Stimulated activated CD8-positive, alpha-beta memory T cell treated with anti-CD3 and anti-CD28 coated beads, Interleukin-4, amount 100 ng/mL, for 24 hours (primary cell): ENCODE data around the gene VPS33B.
A peak's percentile ranks its signal among the peaks of the same experiment; 100 is the strongest.

Experiments used
- DNase-seq: peaks from one replicate; pipeline ENCODE4 v3.0.0-alpha.2; 2020; ENCODE audit warnings: low read depth

The VPS33B gene

DNA sequence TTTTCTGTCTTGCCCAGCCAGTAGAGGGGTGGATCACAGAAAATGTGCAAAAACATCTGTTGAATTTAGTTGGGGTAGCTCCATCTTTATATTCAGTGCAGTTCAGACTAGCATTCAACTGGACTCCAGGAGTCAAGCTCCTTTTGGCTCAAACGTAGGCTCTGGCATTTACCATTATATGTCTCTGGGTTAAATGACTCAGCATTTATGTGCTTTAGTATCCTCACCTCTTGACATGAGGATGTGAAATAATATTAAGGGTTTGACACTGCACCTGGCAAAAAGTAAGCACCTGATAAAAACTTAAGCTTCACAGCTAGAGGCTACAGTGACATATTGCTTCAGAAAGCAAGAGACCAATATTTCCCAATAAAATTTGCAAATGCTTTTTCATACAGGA is 42.8 kb downstream of the VPS33B start:
- DNase-seq = no peak

DNA sequence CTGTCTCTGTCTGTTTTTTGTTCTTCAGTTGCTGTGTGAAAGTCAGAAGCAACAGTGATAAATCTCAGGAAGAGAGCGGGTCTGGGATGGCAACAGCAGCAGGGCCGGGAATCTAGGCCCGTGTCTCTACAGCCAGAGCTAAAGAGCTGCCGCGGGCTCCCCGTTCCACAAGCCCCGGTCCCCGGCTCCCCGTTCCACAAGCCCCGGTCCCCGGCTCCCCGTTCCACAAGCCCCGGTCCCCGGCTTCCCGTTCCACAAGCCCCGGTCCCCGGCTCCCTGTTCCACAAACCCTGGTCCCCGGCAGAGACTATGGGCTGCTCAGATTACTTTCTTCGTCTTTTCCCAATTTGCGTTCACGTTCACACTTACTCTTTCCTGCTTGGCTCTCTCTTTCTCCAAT is 48.2 kb downstream of the VPS33B start:
- DNase-seq = no peak

DNA sequence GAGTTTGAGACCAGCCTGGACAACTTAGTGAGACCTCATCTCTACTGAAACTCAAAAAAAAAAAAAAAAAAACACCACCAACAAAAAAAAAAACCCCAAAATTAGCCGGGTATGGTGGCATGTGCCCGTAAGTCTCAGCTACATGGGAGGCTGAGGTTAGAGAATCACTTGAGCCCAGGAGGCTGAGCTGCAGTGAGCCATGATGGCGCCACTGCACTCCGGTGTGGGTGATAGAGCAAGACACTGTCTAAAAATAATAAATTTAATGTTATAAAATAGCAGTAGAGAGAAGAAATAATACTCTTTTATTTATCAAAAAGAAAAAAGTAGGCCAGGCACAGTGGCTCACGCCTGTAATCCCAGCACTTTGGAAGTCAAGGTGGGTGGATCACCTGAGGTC is 50.3 kb downstream of the VPS33B start:
- DNase-seq = no peak

DNA sequence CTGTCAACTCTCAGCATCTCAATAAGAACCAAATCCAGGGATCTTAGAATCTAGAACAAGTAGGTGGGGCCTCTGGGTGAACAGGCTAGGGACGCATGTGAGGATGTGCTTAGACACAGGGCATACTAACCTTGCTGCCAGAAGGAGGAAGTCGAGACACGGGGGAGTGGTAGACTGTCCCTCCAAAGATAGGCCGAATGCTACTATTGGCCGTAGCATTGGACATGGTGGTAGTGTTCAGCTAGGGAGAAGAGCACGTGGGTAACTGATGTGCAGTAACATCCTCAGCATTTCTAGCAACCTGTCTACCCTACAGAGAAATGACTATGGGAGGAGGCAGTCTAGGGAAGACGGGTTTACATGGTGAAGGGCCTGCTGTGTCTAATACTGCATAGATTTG is 52.1 kb downstream of the VPS33B start:
- no peak for DNase-seq

DNA sequence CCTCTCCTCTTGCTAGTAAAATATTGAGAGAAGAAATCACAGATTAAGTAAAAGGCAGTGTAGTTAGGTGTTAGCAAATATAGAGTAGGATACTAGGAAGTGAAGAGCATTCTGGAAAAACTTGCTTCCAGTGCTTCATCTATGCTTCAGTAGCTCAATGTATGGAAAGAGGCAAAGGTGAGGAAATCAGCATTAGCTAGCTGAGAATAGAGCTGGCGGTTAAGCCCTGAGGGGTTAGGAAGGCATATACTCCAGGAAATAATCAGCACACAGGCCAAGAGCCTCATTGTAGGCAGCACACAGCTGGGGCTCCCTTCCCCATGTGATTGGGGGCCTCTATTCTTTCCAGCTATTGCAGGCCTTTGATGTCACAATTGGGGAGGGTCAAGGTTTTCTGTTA is 54.0 kb downstream of the VPS33B start:
- DNase-seq = no peak

DNA sequence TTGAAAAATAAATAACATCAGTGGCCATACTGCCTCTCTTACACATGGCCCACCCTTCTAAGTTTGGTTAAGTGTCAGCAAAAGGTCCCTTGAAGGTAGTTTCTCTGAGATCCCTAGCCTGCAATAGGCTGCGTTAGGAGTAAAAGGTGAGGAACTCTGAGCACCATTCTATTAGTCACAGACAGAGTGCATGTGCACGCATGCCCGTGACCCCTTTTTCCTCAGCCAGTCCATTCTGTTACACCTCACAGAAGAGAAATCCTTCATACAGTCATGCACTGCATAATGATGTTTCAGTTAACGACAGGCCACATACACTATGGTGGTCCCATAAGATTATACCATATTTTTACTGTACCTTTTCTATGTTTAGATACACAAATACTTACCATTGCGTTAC is 55.2 kb downstream of the VPS33B start:
- DNase-seq = no peak

DNA sequence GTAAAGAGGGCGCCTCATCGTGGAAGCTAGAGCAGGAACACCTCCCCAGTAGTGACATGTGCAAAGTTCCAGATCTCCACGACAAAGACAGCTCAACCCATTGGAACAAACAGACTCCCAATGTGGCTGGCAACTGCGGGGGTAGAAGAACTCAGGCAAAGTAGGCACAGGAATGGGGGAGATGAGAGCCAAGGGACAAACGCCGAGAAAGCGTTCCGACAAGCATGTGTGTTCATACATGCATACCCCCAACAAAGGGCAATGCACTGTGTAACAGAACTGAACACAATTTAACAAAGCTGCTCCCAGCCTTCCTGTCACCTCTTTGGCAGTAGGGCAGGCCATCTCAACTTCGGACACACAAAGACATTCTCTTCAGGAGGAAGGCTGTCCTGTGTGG is 56.1 kb downstream of the VPS33B start:
- DNase-seq = no peak

DNA sequence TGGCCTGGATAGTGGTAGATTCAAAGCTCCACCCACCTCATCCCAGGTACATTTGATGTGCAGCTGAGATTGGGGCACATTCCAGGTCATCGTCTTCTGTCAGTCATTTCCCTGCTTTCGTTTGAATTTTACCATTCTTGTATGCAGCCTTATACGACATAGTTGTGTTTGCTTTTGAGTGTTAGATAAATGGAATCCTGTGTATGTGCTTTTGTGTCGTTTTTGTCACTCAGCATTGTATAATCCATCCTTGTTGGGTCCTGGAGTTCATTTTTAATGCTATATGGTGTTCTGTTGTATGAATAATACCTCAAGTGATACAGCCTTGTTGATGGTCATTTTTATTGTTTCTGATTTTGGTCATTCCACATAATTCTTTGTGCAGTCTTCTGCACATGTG is 60.4 kb downstream of the VPS33B start:
- no peak for DNase-seq

DNA sequence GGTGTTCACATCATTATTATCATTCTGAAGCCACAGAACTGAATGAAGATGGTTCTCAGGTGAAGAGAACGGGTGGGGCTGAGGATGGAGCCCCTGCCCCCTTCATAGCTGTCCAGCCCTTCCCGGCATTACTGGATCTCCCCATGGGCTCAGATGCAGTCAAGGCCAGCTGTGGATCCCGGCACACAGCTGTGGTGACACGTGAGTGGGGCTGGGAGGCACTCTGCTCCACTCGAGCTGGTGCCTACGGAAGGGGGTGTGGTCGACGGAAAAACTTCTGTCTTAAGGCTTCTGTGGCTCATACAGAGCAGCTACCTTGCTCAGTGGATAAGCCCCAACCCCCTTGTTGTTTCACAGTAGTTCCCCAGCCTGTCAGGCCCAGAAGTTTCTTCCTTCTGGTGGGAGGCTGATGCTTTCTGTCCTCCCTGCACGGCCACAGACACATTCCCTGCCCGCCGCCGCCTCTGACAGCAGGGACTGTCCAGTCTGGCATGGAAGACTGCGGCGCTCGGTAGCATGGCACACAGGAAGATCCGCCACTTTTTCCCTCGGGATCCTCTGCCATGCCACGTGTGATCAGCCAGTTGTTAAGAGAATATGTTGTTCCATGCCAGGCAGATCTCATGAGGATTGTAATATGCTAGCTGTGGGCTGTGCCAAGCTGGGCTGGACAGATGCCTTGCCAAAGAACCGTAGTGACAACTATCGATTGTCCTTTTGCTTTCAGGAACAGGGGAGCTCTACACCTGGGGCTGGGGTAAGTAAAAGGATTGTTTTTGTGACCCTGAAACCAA is 61.9 kb downstream of the VPS33B start:
- no peak for DNase-seq

DNA sequence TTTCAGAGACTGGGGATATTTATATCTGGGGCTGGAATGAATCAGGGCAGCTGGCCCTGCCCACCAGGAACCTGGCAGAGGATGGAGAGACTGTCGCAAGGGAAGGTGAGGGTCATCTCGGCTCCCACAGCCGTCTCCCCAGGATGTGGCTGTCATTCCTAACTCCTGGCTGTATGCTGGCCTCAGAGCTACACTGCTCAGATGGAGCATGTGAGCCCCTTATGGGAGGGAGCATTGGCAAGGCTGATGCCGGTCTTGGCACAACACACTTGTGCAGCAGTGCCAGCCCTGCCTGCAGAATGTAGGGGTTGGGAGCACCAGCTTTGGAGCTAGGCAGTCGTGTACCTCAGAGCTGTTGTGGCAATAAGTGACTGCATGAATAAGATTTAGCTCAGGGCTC is 62.5 kb downstream of the VPS33B start:
- no peak for DNase-seq

DNA sequence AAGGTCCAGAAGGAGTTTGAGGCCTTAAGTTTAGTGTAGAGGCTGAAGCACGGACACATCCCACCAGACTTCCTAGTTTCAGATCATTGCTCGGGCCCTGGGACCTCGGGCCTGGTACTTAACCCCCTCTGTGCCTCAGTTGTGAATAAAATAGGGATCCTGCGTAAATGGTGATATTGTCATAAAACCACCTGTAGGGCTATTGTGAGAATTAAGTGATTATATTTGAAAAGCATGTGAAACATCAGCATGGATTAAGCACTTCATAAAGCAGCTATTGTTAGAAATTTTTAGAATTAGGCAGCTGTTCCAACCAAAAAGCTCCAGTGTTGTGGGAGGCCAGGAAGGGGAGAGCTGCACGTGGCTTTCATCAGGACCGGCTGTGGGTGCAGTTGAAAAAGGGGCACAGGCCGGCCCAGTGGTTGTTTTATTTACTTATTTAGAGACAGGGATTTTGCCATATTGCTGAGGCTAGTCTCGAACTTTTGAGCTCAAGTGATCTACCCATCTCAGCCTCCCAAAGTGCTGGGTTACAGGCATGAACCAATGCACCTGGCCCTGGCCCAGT is 63.3 kb downstream of the VPS33B start:
- DNase-seq = no peak

DNA sequence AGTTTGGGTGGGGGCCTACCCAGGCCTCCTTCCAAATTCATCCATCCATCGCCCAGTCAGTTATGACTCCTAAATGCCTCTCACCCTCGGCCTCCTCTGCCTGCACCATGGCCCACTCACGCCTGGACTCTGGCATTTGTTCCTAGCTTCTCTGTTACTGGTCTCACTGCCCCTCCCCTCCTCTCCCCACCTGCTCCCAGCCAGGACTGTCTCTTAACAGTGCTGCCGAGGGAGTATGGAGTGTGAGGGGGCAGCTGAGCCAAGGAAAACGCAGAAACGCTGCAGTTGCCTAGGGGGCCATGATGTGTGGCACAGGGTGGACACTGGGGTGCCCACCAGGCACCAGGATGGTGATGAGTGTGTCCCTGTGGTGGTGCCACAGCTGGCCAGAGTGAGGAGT is 64.6 kb downstream of the VPS33B start:
- DNase-seq = no peak

DNA sequence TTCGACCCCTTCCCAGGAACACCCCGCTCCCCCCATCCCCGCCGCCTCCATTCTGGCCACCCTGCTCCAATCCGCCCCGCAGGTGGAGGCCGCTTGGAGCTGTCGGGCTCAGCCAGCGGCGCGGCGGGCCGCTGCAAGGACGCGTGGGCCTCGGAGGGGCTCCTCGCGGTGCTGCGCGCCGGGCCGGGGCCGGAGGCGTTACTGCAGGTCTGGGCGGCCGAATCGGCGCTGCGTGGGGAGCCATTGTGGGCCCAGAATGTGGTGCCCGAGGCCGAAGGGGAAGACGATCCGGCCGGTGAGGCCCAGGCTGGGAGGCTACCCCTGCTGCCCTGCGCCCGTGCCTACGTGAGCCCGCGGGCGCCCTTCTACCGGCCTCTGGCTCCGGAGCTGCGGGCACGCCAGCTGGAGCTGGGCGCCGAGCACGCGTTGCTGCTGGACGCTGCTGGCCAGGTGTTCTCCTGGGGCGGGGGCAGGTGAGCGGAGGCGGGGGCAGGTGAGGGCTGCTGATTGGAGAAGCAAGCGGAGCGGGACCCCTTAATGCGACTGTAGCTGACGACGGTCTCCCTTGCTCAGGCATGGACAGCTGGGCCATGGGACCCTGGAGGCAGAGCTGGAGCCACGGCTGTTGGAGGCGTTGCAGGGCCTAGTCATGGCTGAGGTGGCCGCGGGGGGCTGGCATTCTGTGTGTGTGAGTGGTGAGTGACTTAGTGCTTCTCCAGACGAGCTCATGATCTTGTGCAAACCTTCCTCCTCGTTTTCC is 65.2 kb downstream of the VPS33B start:
- no peak for DNase-seq

DNA sequence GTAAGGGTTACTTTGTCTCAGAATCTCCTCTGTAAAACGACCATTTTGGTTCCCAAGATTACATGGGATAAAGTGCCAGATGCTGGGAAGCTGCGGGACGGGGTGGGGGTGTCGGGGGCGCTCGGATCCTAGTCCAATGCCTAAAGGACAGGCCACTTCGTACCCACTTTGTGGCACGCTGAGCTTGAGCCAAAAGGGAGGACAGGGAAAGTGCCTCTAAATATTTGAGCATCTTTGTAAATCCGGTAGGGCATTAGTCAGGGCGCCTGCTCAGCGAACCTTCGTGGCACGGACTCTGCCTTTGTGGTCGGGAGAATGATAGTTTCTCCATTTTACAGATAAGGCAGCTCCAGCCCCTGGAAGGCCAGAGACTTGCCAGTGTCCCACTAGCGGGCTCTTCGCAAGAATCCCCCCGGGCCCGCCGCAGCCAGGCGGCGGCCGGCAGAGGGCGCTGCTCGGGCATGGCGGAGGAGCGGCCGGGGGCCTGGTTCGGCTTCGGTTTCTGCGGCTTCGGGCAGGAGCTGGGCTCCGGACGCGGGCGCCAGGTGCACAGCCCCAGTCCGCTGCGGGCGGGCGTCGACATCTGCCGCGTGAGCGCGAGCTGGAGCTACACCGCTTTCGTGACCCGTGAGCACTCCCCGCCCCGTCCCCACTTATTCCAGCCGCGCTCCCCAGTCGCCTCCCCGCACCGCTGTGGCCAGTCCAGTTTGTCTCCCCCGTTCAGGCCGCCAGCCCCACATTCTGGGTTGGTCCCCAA is 65.9 kb downstream of the VPS33B start:
- DNase-seq = peak; percentile 53

DNA sequence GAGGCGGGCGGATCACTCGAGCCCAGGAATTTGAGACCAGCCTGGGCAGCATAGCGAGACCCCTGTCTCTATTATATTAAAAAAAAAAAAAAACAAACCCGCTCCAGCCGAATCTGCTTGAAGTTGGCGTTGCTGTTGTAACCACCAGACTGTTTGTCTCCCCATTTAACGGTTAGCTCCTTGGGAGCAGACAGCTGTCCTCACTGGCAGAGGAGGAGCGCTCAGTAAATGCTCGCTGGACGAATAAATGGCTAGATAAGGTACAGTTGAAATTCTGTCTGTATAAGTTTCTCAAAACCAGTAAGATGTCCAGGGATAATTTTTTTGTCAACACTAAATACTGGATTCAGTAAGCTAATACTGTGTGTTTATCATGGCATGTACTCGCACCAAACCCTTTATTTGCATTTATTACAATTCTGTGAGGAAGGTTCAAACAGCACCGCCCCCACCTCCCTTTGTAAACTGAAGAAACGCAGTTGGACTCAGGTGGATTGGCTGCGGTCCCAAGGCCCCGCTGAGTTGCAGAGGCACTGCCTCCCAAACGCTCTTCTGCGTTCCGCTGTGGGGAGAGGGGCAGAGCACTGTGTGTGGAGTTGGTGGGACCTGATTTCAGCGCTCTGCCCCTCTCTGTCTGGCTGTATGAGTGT is 66.6 kb downstream of the VPS33B start:
- no peak for DNase-seq

DNA sequence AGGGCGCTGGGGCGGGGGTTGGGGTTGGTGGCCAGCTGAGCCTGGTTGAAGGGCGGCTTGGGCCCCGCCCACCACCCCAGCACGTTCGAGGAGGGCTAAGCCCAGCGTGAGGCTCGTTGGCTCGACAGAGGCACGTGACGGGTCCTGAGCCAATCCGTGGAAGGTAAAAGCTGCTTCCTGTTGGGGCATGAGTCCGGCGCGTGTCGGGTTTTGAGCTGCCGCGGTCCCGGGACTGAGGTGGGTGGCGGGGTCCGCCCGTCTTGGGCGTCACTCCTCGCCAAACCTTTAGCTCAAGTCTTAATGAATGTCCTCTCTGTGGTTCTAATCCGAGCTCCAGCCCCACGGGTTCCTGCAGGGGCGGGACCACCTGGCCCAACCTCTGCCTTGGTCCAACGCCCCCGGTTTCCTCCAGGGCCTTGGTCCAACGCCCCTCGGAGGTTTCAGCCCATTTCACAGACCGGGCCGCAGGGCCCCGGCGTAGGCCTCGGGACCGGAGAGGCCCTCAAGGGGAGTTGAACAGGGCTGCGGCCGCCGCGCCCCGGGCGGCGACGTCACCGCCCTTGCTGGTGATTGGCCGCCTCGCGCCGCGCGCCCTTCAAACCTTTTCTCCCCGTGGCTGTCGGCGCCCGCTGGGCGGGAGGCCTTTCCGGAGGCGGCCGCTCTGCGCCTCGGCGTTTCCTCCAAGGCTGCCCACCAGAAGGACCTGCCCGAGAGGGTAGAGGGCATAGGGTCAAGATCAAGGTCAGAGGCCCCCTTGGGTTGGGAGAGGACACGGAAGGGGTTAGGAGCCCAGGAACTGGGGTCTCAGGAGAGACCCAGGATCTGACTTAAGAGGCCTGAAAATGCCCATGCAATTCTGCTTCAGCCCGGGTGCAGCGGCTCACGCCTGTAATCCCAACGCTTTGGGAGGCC is 67.4 kb downstream of the VPS33B start, which contains the start of gene RCCD1:
TSS of gene RCCD1 (plus strand) at position 173 of the 912 bp plus-strand sequence. CDS start 1,851 bp downstream, outside the sequence.
- DNase-seq = peak; percentile 85

DNA sequence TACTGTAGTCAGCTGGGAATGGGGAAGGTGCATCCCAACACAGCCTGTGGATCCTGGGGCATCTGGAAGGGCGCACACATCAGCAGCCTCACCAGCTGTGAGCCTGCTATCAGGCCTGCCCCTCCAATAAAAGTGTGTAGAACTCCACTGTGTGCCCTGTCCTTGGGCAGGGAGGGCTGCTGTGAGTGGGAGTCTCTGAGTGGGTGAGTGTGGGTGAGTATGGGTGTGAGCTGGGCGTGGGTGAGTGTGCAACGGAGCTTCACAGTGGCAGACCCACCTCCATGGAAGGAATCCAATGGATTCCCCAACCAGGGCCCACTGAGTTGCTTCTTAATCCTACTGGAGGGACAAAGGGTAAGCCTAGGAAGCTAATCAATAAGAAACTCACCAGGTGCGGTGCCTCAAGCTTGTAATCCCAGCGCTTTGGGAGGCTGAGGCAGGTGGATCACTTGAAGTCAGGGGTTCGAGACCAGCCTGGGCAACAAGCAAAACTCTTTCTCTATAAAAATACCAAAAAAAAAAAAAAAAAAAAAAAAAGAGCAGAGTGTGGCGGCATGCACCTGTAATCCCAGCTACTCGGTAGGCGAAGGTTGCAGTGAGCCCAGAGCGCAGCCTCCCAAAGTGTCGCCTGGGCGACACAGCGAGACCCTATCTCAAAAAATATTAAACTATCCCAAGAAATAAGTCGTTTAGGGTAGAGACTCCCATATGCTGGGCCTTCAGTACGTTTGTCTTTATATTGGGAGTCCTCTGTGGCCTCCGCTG is 68.3 kb downstream of the VPS33B start:
- no peak for DNase-seq

DNA sequence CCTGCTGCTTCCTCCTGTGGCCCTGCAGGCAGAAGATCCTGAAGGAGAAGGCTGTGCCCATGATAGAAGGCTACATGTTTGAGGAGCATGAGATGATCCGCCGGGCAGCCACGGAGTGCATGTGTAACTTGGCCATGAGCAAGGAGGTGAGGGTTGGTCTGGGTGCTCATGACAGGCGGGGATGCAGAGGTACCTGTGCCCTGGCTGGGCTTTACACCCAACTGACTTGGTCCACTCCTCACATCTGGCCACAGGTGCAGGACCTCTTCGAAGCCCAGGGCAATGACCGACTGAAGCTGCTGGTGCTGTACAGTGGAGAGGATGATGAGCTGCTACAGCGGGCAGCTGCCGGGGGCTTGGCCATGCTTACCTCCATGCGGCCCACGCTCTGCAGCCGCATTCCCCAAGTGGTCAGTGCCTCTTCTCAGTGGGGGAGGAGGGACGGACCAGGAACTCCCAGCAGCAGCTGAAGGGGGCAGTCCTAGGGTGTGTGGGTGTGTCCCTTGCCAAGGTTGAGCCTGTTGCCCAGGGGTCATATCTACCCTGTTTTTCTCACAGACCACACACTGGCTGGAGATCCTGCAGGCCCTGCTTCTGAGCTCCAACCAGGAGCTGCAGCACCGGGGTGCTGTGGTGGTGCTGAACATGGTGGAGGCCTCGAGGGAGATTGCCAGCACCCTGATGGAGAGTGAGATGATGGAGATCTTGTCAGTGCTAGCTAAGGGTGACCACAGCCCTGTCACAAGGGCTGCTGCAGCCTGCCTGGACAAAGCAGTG is 69.3 kb downstream of the VPS33B start:
- no peak for DNase-seq

DNA sequence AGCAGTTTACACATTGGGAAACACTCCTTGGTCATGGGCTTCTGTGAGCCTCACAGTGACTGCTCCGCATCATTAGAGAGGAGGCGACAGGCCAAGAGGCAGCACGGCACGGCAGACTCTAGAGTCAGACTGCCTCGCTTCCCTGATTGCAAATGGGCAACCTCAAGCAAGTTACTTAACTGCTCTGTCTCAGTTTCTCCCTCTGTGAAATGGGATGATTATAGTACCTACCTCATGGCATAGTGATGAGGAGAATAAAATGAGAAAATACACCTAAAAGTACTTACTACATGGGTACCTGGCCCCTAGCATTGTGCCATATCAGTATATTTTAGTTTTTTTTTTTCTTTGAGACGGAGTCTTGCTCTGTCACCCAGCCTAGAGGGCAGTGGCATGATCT is 71.7 kb downstream of the VPS33B start:
- no peak for DNase-seq
